Measurements from ENCODE around the gene GTF3C4.

GRCh38 chr9:132639322-132639721, 30.9 kb upstream of the GTF3C4 start:
- TF ChIP-seq EZH2phosphoT487 (IDR thresholded peaks at IDR 0.05; ENCODE audit: insufficient read depth, low read depth) (no peak), EZH2 (IDR thresholded peaks at IDR 0.05; ENCODE audit: insufficient read depth, poor library complexity, severe bottlenecking) (no peak)

All from GM23248 (cell line).